Gastroesophageal sphincter (tissue), 4 donors: ENCODE measurements around the gene TMEM42. TPM values are rescaled to one million over a fixed set of nuclear protein-coding genes. Genes with fewer than 3 reads are reported as not detected.

ENCODE experiments used
- ATAC-seq: fragments of 150-250 bp; one replicate; pipeline ENCODE4 v1.9.1; 2016; ENCODE audit warnings: mild to moderate bottlenecking, moderate library complexity
- H3K27ac ChIP-seq, 4 donors: fragments of 200-600 bp; sonication (generic) in 3 of 4; 1 replicate in 3 of 4; 2 replicates in 1 of 4; pipeline ENCODE4 v1.5.1; 2016 to 2019
- H3K27me3 ChIP-seq: fragments of 200-600 bp; sonication (generic); one replicate; pipeline ENCODE4 v1.5.1; 2019
- H3K36me3 ChIP-seq, 2 donors: fragments of 200-600 bp; sonication (generic); one replicate each; pipeline ENCODE4 v1.5.1; 2019; ENCODE audit warnings: control low read depth in 1 of 2
- H3K4me1 ChIP-seq, 3 donors: fragments of 200-600 bp; sonication (generic); 1 replicate in 2 of 3; 2 replicates in 1 of 3; pipeline ENCODE4 v1.5.1; 2016 to 2019; ENCODE audit warnings: control low read depth in 2 of 3
- H3K4me3 ChIP-seq, 2 donors: fragments of 200-600 bp; sonication (generic); one replicate each; pipeline ENCODE4 v1.5.1; 2019; ENCODE audit warnings: mild to moderate bottlenecking in 1 of 2, moderate library complexity in 1 of 2
- H3K9me3 ChIP-seq, 3 donors: fragments of 200-600 bp; sonication (generic); one replicate each; pipeline ENCODE4 v1.5.1; 2017 to 2019; ENCODE audit warnings: control low read depth in 2 of 3
- CTCF ChIP-seq, 4 experiments: fragments of 200-600 bp in 2 of 4; fragments of 450-650 bp in 2 of 4; sonication (generic) in 1 of 4; IDR thresholded peaks; one replicate each; pipeline ENCODE4 v1.5.1; 2017 to 2019; ENCODE audit warnings: antibody characterized with exemption in 4 of 4, mild to moderate bottlenecking in 2 of 4, moderate library complexity in 2 of 4
- EP300 ChIP-seq: sonication (generic); formaldehyde crosslinking; IDR thresholded peaks from one replicate; pipeline ENCODE4 v1.6.1; 2017; ENCODE audit warnings: antibody characterized with exemption, mild to moderate bottlenecking
- POLR2A ChIP-seq, 2 donors: fragments of 450-650 bp; IDR thresholded peaks; one replicate each; pipeline ENCODE4 v1.6.1; 2017; ENCODE audit warnings: antibody characterized with exemption in 2 of 2, mild to moderate bottlenecking in 2 of 2, moderate library complexity in 1 of 2
- POLR2AphosphoS5 ChIP-seq: sonication (generic); formaldehyde crosslinking; IDR thresholded peaks from one replicate; pipeline ENCODE4 v1.6.1; 2017; ENCODE audit warnings: antibody characterized with exemption
- WGBS, 2 donors: methylation state at CpG; one replicate each; pipeline ENCODE4 v1.1.5; 2018; ENCODE audit warnings: low coverage in 1 of 2; 5-methylcytosine and 5-hydroxymethylcytosine counted together
- total RNA-seq, 4 donors: library from RNA; depleted of rRNA; stranded (reverse); fragments of >200 nt; gene quantifications; one replicate each; pipeline ENCODE4 v1.1.0, GENCODE V29; 2016

The TMEM42 gene
- total RNA-seq, 4 donors from 2014 or later: 7.0 to 14.9 (median 9.0) TPM

GRCh38 chr3:44892689-44893088, 31.0 kb downstream of the TMEM42 start:
- Histone ChIP-seq H3K9me3 (no peaks in the 10 kb centered on the region), H3K4me1 (no peaks in the 10 kb centered on the region), H3K27ac (no peak overlapping the region), H3K36me3 (no peaks in the 10 kb centered on the region), H3K27me3 (peaks cover 8% of the 10 kb centered on the region), H3K4me3 (no peak overlapping the region)
- ATAC-seq: no peak
- WGBS, 2 donors: 51 to 72% methylated on average over 3 of the region's 3 CpGs
- TF ChIP-seq POLR2A (IDR thresholded peaks at IDR 0.05): no peak
- no peak for TF ChIP-seq POLR2AphosphoS5
- TF ChIP-seq EP300: no peak
- no peak for TF ChIP-seq CTCF (IDR thresholded peaks at IDR 0.05)

DNA sequence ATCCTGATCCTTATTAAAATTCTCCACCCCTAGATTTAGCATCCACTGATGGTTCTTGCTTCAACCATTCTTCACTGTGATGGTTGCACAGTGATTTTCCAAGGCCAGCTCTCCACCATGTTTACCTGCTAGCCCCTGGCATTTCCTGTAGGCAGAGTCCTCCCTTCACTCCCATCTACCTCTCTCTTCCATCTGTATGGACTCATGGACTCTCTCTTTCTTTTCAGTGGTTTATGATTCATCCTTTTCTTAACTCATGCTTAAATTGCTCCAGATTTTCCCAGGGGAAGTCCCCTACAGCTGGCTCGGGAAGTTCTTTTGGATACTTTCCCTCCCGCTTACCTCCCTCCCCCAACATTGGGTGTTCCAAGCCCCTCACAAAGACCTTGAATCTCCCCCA, 31.4 kb downstream of the TMEM42 start:
- TF ChIP-seq POLR2A (IDR thresholded peaks at IDR 0.05) (no peak), EP300 (no peak)
- Histone ChIP-seq H3K4me1 (no peaks in the 10 kb centered on the region), H3K4me3 (no peak overlapping the region), H3K27me3 (peaks cover 9% of the 10 kb centered on the region), H3K36me3 (no peaks in the 10 kb centered on the region), H3K9me3 (no peaks in the 10 kb centered on the region), H3K27ac (no peak overlapping the region)
- 83% methylated on average over 1 of the region's 2 CpGs; no CpG with 5 or more reads in 1 of the 2 donors for WGBS, 2 donors
- no peak for ATAC-seq

DNA sequence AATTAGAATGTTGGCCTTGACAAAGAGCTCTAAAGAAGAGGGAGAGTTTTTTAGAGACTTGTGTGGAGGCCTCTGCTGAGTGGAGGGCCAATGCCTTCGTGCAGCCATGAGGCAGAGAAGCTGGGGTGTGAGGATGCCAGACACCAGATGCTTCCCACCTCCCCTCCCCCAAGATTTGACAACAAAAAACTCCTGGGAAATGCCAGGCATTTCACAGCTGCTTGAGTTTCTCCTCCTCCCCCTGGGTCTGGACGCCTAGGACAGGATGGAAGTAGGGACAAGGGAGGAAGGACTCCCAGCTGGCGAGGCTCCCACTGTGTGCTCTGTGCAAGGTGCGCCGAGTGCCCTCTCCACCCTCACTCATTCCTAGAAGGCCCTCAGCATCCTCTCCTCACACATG, 32.8 kb downstream of the TMEM42 start:
- Histone ChIP-seq H3K4me1 (no peaks in the 10 kb centered on the region), H3K27me3 (peaks cover 23% of the 10 kb centered on the region), H3K4me3 (no peak overlapping the region), H3K36me3 (no peaks in the 10 kb centered on the region), H3K27ac (no peak overlapping the region), H3K9me3 (no peaks in the 10 kb centered on the region)
- no peak for TF ChIP-seq EP300
- TF ChIP-seq CTCF (IDR thresholded peaks at IDR 0.05): no peak
- no peak for TF ChIP-seq POLR2AphosphoS5
- no peak for TF ChIP-seq POLR2A (IDR thresholded peaks at IDR 0.05)
- ATAC-seq: no peak
- no CpG with 5 or more reads among the region's 5 CpGs for WGBS, 2 donors

GRCh38 chr3:44896440-44896839, 34.7 kb downstream of the TMEM42 start:
- Histone ChIP-seq H3K27ac (no peak overlapping the region), H3K4me3 (no peak overlapping the region), H3K9me3 (no peaks in the 10 kb centered on the region), H3K36me3 (no peaks in the 10 kb centered on the region), H3K4me1 (no peaks in the 10 kb centered on the region), H3K27me3 (peaks cover 42% of the 10 kb centered on the region)
- no peak for TF ChIP-seq POLR2AphosphoS5
- TF ChIP-seq POLR2A (IDR thresholded peaks at IDR 0.05): no peak
- TF ChIP-seq EP300: no peak
- no peak for TF ChIP-seq CTCF (IDR thresholded peaks at IDR 0.05)
- 60 to 78% methylated on average over 1 to 2 of the region's 2 CpGs for WGBS, 2 donors
- no peak for ATAC-seq

GRCh38 chr3:44899683-44900367, 38.1 kb downstream of the TMEM42 start:
- ATAC-seq: no peak
- 33 to 48% methylated on average over 3 to 12 of the region's 13 CpGs for WGBS, 2 donors
- no peaks in the 10 kb centered on the region for H3K4me1 ChIP-seq
- H3K36me3 ChIP-seq: no peaks in the 10 kb centered on the region
- no peak overlapping the region for H3K27ac ChIP-seq
- no peak overlapping the region for H3K4me3 ChIP-seq
- H3K9me3 ChIP-seq: no peaks in the 10 kb centered on the region
- TF ChIP-seq CTCF (IDR thresholded peaks at IDR 0.05): no peak
- no peak for TF ChIP-seq EP300
- no peak for TF ChIP-seq POLR2AphosphoS5
- no peak for TF ChIP-seq POLR2A (IDR thresholded peaks at IDR 0.05)
- H3K27me3 ChIP-seq: peaks cover 46% of the 10 kb centered on the region
